ENCODE measurements around the gene UNC5C. TPM values are rescaled to one million over a fixed set of nuclear protein-coding genes. Genes with fewer than 3 reads are reported as not detected.

Gene UNC5C
- total and polyA plus RNA-seq, 2 donors (not counting 1 experiment from before 2014, with no cell fraction given) = 2.0 to 11.6 TPM

DNA sequence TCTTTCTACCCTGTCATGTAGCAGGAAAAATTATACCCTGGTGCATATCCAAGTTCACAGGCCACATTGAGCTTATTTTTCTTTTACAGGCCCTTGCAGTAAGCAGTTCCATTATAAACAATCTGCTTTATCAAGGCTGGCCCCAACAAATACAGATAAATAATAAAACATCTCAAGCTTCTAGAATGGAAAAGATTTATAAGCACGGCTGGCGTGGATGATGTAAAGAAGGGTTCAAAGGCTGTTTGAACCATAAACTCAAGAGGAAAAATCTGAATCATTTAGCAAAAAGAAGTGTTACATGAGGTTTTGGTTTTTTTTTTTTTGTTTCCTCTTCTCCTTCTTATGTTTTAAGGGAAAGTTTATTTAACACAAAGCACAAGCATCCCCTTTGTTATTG is 109.7 kb downstream of the UNC5C start:
- no peaks in the 10 kb centered on the region for H3K4me1 ChIP-seq (ENCODE audit: control insufficient read depth, extremely low read depth, insufficient read depth, low read length)
- no peak overlapping the region for H3K9ac ChIP-seq (ENCODE audit: insufficient read depth, low read length)
- no peak overlapping the region for H3K4me2 ChIP-seq (ENCODE audit: extremely low read depth, insufficient read depth, low read length)
- no peak overlapping the region for H3K27ac ChIP-seq (ENCODE audit: insufficient read depth, low read length)
- H4K20me1 ChIP-seq (ENCODE audit: control insufficient read depth, extremely low read depth, insufficient read depth, low read length) = no peaks in the 10 kb centered on the region
- peak; percentile 12 to 13 for DNase-seq (ENCODE audit: low read depth in 2 of 2)
- no peaks in the 10 kb centered on the region for H3K9me3 ChIP-seq (ENCODE audit: control insufficient read depth, insufficient read depth, low read depth, low read length)
- H2AFZ ChIP-seq (ENCODE audit: low read length) = no peak overlapping the region
- no peaks in the 10 kb centered on the region for H3K27me3 ChIP-seq (ENCODE audit: control insufficient read depth, insufficient read depth, low read length)
- no peaks in the 10 kb centered on the region for H3K36me3 ChIP-seq (ENCODE audit: control insufficient read depth, insufficient read depth, low read length)
- H3K79me2 ChIP-seq (ENCODE audit: control insufficient read depth, insufficient read depth, low read length) = no peaks in the 10 kb centered on the region
- no peak for TF ChIP-seq EZH2 (IDR thresholded peaks at IDR 0.05; ENCODE audit: low read length, missing control alignments)
- TF ChIP-seq, protein P1, sequence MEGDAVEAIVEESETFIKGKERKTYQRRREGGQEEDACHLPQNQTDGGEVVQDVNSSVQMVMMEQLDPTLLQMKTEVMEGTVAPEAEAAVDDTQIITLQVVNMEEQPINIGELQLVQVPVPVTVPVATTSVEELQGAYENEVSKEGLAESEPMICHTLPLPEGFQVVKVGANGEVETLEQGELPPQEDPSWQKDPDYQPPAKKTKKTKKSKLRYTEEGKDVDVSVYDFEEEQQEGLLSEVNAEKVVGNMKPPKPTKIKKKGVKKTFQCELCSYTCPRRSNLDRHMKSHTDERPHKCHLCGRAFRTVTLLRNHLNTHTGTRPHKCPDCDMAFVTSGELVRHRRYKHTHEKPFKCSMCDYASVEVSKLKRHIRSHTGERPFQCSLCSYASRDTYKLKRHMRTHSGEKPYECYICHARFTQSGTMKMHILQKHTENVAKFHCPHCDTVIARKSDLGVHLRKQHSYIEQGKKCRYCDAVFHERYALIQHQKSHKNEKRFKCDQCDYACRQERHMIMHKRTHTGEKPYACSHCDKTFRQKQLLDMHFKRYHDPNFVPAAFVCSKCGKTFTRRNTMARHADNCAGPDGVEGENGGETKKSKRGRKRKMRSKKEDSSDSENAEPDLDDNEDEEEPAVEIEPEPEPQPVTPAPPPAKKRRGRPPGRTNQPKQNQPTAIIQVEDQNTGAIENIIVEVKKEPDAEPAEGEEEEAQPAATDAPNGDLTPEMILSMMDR (conservative IDR thresholded peaks at IDR 0.05 in 1 of 2, IDR thresholded peaks at IDR 0.05 in 1 of 2; ENCODE audit: low read depth in 1 of 2, low read length in 2 of 2) = no peak
- no peak overlapping the region for H3K4me3 ChIP-seq (replicated peaks in 1 of 4; ENCODE audit: control extremely low read depth in 1 of 4, insufficient read depth in 1 of 4, low read depth in 3 of 4, low read length in 4 of 4)

DNA sequence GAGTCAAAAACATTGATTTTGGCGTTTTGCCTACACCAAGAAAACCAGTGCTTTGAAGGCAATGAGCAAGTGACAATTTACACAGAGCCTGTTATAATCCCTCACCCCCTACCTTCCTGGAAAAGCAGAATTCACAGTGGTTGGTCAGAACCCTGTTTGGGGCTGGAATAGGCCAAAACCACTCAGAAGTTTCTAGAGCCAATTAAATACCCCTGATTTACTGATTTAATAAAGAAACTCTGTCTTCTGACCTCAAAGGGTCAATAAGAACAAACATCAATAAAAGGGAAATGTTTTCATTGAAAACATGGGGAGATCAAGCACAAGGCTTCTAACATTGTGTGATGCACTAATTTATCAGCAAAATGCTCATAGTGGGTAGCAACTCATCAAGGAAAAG is 116.3 kb downstream of the UNC5C start:
- Histone ChIP-seq H3K9ac (ENCODE audit: insufficient read depth, low read length) (no peak overlapping the region), H3K36me3 (ENCODE audit: control insufficient read depth, insufficient read depth, low read length) (no peaks in the 10 kb centered on the region), H3K4me2 (ENCODE audit: extremely low read depth, insufficient read depth, low read length) (no peak overlapping the region), H3K27ac (ENCODE audit: insufficient read depth, low read length) (no peak overlapping the region), H3K4me3 (replicated peaks in 1 of 4; ENCODE audit: control extremely low read depth in 1 of 4, insufficient read depth in 1 of 4, low read depth in 3 of 4, low read length in 4 of 4) (no peak overlapping the region), H4K20me1 (ENCODE audit: control insufficient read depth, extremely low read depth, insufficient read depth, low read length) (no peaks in the 10 kb centered on the region), H3K27me3 (ENCODE audit: control insufficient read depth, insufficient read depth, low read length) (no peaks in the 10 kb centered on the region), H3K79me2 (ENCODE audit: control insufficient read depth, insufficient read depth, low read length) (no peaks in the 10 kb centered on the region), H2AFZ (ENCODE audit: low read length) (no peak overlapping the region), H3K9me3 (ENCODE audit: control insufficient read depth, insufficient read depth, low read depth, low read length) (no peaks in the 10 kb centered on the region), H3K4me1 (ENCODE audit: control insufficient read depth, extremely low read depth, insufficient read depth, low read length) (no peaks in the 10 kb centered on the region)
- no peak for DNase-seq (ENCODE audit: low read depth in 2 of 2)
- TF ChIP-seq EZH2 (IDR thresholded peaks at IDR 0.05; ENCODE audit: low read length, missing control alignments) = no peak
- TF ChIP-seq, protein P1 (conservative IDR thresholded peaks at IDR 0.05 in 1 of 2, IDR thresholded peaks at IDR 0.05 in 1 of 2; ENCODE audit: low read depth in 1 of 2, low read length in 2 of 2) = no peak

DNA sequence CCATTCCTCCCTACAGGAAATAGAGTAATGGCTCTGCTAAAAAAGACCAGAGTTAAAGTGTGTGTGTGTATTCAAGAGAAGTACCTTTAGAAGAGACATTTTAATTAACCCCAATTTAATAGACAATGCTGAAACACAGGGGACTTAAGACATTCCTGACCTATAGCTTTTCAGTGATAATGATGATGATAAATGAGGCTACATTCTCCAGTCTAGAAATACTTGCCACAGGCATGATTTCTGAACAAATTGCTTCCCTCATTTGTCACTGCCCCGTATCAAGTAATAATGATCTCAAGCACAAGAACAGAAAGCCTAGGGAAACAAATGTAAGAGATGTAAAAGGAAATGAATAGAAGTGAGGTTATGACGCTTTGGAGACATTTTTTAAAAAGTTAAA is 117.1 kb downstream of the UNC5C start:
- Histone ChIP-seq H3K9me3 (ENCODE audit: control insufficient read depth, insufficient read depth, low read depth, low read length) (no peaks in the 10 kb centered on the region), H3K27ac (ENCODE audit: insufficient read depth, low read length) (no peak overlapping the region)
- peak in 1 of 2 donors; percentile 80 for DNase-seq (ENCODE audit: low read depth in 2 of 2)

More for the DNA sequence above, 117.1 kb downstream of the UNC5C start:
- TF ChIP-seq EZH2 (IDR thresholded peaks at IDR 0.05; ENCODE audit: low read length, missing control alignments) = no peak
- TF ChIP-seq, protein P1 (conservative IDR thresholded peaks at IDR 0.05 in 1 of 2, IDR thresholded peaks at IDR 0.05 in 1 of 2; ENCODE audit: low read depth in 1 of 2, low read length in 2 of 2) = no peak
- no peak overlapping the region for H3K4me3 ChIP-seq (replicated peaks in 1 of 4; ENCODE audit: control extremely low read depth in 1 of 4, insufficient read depth in 1 of 4, low read depth in 3 of 4, low read length in 4 of 4)
- H3K79me2 ChIP-seq (ENCODE audit: control insufficient read depth, insufficient read depth, low read length) = no peaks in the 10 kb centered on the region
- H4K20me1 ChIP-seq (ENCODE audit: control insufficient read depth, extremely low read depth, insufficient read depth, low read length) = no peaks in the 10 kb centered on the region
- no peaks in the 10 kb centered on the region for H3K4me1 ChIP-seq (ENCODE audit: control insufficient read depth, extremely low read depth, insufficient read depth, low read length)
- H3K9ac ChIP-seq (ENCODE audit: insufficient read depth, low read length) = no peak overlapping the region
- H2AFZ ChIP-seq (ENCODE audit: low read length) = no peak overlapping the region
- no peak overlapping the region for H3K4me2 ChIP-seq (ENCODE audit: extremely low read depth, insufficient read depth, low read length)
- no peaks in the 10 kb centered on the region for H3K36me3 ChIP-seq (ENCODE audit: control insufficient read depth, insufficient read depth, low read length)
- no peaks in the 10 kb centered on the region for H3K27me3 ChIP-seq (ENCODE audit: control insufficient read depth, insufficient read depth, low read length)

All from fibroblast of lung (primary cell).